Activated CD4-positive, CD25-positive, alpha-beta regulatory T cell treated with anti-CD3 and anti-CD28 coated beads, Interleukin-2, amount 50 U/mL, for 24 hours (primary cell): ENCODE results near the gene KMT2E.

Experiments
- ATAC-seq, 2 donors: fragments of 150-1000 bp; cut with Tn5 transposase; one replicate each; pipeline ENCODE4 v1.10.0; 2021; ENCODE audit warnings: mild to moderate bottlenecking in 1 of 2, moderate library complexity in 1 of 2

KMT2E gene

DNA sequence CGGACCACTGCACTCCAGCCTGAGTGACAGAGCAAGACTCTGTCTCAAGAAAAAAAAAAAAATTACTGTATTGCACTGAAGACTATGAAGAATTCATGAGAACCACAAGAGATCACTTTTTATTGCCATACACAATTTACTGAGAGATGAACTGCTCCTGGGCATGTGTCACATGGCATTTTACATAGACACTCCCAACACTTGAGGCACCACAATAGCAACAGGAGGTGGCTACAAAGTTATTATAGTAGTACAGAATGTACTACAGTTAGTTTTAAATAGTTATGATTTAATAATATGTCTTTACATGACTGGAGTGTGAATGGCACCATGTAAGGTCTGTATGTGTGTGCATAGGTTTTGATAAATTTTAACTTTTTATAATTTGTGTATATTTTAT, 70.6 kb downstream of the KMT2E start:
- ATAC-seq: no peak

DNA sequence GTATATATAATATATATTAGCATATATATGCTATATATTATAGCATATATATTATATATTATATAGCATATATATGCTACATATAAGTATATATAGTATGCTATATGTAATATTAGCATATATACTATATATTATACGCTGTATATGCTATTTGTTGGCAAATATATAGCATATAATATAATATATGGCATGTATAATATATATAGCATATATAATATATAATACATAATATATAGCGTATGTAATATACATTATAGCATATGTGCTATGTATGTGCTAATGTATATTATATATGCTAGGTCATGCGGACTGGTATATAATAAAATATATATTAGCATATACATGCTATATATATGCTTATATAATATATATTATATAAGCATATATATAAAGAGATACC, 72.8 kb downstream of the KMT2E start:
- ATAC-seq: no peak

DNA sequence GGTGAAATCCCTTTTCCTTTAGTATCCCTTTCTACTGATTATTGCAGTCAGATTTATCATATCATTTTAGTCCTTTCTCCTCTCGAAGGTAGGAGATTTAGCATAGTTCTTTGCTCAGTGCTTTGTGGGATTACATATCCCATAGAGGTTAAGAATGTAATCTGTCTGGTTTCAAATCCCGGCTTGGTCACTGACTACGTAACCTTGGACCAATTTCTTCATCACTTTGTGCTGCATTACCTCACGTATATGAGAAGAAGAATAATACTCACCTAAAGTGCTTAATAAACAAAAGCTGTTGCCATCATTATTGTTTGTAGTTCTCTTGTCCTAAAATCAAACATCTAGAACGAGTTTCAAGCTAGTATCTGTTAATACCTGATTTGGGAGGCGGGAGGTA, 74.0 kb downstream of the KMT2E start:
- no peak for ATAC-seq

DNA sequence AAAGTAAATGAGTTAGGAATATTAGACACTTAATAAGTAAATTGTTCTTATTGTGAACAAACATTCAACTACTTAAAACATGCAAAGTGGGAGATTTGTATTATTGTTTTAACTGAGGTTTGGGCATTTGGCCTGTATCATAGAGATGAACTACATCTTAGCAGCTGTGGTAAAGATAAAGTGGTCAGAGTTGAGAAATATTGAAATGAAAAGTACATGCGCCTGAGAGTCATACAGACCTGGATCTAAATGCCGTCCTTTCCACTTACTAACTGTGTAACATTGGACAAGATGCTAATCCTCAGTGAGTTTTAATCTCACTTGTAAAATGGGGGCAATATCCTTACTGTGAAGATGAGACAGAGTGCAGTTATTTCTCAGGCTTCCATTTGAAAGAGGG, 74.5 kb downstream of the KMT2E start:
- no peak for ATAC-seq

DNA sequence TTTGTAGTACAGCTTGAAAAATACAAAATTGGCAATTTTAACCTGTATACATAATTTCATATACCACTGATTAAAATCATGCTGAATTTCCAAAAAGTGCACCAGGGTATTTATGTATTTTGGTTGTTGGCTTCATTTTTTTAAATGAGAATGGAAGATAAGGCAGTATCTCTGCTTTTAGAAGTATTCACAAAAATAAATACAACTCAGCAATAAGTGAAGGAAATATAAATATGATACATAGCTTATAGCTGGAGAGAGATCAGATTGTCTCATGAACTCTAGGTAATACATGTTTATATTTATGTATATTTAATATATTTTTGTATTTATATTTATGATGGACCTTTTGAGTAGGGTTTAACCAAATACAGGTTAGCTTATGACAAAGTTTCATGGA, 81.0 kb downstream of the KMT2E start:
- no peak for ATAC-seq

DNA sequence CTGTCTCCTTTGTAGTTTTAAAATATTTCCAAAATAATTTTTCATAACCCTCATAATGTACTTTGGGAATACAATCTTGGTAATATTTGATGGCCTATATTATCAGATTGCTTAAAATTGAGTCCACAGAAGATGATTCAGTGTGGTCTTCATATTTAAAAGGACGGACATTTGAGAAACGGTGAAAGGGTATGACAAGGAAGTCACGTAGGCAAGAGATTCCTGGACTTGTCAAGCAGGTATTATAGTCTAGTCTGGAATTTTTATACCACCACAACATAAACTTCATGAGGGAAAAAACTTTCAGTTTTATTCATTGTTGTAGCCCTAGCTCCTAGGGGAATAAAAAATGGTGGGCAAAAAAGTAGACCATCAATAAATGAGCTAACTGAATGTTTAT, 82.3 kb downstream of the KMT2E start:
- ATAC-seq: no peak

DNA sequence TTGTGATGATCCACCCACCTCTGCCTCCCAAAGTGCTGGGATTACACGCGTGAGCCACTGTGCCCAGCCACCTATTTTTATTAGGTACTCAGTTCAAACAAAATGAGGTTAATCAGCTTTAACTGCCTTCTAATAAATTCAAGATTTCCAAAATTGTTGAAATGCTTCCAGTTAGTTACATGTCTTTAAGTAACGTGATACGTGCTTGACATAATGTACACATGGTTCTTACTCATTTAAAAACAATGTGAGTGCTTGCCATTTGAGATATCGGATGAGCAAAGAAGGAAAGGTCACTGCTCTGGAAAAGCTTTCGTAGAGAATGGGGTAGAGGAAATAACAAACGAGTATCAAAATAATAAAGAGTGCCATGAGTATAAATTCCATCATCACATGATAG, 83.6 kb downstream of the KMT2E start:
- no peak for ATAC-seq

DNA sequence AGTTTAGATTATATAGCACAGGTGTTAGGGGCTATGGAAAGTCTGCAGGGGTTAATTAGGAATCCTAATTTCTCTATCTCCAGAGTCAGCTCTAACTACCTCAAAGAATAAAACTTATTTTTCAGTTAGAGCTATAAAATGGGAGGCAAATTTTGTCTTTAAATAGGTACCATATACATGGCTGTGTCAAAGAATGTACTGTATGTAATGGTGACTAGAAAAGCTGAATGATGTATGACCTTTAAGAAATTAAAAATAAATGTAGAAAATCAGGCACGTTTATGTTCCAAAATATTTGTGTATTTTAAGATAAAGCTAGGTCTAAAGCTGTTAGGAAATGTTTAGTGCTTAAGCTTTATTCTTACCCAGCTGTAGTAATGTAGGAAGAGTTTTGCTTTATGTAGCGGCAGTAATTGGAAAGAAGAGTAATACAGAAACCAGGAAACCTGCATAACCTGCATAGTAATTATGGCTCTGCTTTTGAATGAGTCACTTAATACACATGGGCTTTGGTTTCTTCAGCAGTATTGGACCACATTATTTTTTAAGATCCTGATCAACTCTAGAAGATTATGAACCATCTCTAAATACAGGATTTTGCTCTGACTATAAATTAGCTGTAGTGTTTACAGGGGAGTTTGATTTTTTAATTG, 85.0 kb downstream of the KMT2E start:
- ATAC-seq: peak; percentile 91 to 96

DNA sequence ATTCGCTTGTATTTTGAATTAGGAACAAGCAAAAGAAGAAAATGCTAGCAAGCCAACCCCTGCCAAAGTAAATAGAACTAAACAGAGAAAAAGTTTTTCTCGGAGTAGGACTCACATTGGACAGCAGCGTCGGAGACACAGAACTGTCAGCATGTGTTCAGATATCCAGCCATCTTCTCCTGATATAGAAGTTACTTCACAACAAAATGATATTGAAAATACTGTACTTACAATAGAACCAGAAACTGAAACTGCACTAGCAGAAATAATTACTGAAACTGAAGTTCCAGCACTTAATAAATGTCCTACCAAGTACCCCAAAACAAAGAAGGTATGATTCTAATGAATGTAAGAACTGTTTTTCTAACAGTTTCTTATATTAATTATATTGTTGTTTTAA, 87.9 kb downstream of the KMT2E start:
- ATAC-seq: no peak

DNA sequence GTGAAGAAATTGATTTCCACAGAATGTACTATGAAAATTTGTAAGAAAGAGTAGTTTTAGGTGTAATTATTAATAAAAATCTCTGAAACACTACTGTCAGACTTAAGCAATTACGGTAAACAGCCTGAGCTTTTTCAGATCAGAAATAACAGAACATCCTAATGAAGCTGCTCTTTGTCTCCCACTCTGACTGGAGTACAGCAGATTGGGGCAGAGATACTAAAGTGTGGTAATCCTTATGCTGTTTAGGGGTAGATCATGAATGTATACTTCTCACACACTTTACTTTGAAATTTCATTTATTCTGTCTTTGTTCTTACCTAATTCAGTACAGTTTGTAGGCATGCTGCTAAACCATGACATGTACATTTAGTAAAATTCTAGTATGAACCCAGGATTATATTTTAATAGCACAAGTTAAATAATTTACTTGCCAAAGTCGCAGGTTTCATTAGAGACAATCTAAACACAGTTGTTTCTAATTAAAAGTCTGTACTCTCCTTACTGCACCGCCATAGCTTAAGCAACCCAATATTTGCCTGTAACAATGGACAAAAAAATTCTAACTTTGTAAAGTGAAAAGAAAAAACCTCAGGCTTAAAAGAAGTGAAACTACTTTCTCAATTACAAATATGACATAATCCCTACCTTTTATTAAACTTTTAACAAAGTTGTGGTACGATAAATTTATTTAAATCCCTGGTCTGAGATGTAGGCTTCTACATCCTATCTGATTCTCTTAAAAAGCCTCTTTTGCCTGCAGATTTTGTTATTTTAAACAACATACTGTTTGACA, 88.8 kb downstream of the KMT2E start:
- no peak for ATAC-seq

DNA sequence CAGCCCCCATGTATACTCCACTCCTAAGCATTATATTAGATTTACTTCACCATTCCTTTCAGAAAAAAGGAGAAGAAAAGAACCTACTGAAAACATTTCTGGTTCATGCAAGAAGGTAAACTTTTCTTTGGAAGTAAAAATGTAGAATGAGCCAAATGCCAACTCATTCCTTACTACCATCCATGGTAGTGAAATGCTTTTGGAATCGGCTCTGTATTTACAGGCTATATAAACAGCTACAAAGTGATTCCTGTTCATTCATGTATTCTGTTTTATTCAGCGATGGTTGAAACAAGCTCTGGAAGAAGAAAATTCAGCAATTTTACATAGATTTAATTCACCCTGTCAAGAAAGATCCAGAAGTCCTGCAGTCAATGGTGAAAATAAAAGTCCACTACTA, 91.6 kb downstream of the KMT2E start:
- ATAC-seq: no peak

DNA sequence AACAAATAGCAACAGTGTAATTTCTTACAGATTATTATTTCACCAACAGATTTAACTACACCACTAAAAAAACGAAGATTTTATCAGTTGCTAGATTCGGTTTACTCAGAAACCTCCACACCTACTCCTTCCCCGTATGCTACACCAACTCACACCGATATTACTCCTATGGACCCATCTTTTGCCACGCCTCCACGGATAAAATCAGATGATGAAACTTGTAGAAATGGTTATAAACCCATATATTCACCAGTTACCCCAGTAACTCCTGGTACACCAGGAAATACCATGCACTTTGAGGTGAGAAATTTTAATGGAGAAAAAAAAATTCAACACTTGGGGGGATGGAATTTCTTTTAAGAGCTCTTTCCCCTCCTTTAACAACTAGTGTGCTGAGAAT, 92.5 kb downstream of the KMT2E start:
- ATAC-seq: peak; percentile 69 to 78

DNA sequence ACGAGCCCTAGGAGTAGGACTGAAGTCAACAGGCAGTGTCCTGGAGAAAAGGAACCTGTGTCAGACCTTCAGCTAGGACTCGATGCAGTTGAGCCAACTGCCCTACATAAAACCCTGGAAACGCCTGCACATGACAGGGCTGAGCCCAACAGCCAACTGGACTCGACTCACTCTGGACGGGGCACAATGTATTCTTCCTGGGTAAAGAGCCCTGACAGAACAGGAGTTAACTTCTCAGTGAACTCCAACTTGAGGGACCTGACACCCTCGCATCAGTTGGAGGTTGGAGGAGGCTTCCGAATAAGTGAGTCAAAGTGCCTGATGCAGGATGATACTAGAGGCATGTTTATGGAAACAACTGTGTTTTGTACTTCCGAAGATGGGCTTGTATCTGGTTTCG, 93.5 kb downstream of the KMT2E start:
- no peak for ATAC-seq

DNA sequence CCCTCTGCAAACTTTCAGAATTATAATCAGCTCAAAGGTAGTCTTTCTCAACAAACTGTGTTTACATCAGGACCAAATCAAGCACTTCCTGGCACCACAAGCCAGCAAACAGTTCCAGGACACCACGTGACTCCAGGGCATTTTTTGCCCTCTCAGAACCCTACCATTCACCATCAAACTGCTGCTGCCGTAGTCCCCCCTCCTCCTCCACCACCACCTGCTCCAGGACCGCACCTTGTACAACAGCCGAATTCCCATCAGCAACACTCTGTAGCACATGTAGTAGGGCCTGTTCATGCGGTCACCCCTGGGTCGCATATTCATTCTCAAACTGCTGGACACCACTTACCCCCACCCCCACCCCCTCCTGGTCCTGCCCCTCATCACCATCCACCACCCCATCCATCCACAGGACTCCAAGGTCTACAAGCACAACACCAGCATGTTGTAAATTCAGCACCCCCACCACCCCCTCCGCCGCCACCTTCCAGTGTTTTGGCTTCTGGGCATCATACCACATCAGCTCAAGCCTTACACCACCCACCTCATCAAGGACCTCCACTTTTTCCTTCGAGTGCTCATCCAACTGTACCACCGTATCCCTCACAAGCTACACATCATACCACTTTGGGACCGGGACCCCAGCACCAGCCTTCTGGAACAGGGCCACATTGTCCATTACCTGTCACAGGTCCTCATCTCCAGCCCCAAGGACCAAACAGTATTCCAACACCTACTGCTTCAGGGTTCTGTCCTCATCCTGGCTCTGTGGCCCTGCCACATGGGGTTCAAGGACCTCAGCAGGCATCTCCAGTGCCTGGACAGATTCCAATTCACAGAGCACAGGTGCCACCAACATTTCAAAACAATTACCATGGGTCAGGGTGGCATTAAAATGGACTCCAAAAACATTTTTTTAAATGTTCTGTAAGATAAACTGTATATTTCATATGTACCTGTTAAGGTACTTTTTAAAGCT, 98.7 kb downstream of the KMT2E start:
- ATAC-seq: peak in 1 of 2 donors; percentile 28

DNA sequence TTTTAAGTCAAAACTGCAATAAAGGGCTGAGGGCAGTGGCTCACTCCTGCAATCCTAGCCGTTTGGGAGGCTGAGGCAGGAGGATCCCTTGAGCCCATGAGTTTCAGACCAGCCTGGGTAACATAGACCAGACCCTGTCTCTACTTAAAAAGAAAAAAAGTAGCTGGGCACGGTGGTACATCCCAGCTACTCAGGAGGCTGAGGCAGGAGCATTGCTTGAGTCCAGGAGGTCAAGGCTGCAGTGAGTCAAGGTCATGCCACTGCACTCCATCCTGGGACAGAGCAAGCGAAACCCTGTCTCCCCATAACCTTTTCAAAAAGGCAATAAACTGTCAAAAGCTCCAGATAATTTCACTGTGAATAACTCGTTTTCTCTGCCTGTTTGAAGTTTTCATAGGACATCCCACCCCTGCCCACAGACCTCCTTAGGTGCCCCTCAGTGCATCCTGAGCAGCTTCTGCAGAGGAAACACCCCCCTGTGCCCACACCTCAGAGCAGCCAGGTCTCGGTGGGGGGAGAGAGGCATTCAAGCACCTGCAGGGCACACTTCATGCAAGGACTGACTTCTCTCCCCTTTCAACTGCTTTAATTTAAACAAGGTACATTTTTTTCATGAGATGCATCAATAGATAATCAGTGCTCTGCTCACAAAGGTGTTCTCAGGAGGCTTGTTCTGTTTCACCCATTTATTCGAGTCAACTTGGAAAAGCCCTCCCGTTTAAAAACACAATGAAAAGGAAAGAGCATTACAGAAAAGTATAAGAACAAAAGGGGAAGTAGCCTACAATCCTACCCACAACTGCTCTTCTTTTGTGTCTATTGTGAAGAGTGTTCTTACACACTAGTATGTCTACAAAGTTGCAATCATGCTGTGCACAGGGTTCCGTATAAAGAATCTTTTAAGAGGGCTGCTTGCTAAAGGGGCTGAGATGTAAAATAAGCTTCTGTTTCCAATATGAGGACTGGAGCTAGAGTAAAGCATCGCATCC, 104.9 kb downstream of the KMT2E start:
- ATAC-seq: no peak

DNA sequence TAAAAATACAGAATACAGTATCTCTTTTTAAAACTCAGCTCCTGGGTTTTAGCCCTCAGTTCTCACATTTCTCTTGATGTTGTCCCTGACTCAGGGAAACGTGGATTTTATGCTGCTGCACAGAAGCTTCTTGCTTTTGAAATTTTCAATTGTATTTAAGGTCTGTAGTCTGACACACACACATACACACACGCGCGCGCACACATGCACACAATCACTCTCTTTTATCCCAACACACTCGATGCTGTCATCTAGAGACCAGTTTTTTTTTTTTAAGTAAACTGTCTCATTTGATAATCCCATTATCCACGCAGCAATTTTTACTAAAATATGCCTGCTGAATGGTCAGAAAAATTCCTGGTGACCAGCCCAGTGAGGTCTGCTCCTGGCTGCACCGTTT, 108.6 kb downstream of the KMT2E start:
- ATAC-seq: no peak

DNA sequence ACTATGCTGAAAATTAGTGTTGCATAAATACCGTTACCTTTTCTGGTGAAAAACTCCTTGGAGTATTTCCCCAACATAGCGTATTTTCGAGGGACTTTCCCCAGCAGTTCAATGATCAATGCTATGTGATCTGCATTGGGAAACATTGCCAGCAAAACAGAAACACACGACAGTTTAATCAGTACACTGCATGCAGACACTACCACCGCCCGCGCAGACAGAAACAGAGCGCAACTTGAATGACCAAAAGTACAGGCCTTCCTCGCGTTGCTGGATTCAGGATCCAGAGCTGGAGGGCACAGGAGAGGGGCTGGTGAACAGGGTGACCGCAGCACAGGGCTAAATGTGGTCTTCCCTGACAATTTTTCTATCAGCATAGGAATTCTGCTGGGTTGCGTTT, 111.7 kb downstream of the KMT2E start:
- no peak for ATAC-seq

DNA sequence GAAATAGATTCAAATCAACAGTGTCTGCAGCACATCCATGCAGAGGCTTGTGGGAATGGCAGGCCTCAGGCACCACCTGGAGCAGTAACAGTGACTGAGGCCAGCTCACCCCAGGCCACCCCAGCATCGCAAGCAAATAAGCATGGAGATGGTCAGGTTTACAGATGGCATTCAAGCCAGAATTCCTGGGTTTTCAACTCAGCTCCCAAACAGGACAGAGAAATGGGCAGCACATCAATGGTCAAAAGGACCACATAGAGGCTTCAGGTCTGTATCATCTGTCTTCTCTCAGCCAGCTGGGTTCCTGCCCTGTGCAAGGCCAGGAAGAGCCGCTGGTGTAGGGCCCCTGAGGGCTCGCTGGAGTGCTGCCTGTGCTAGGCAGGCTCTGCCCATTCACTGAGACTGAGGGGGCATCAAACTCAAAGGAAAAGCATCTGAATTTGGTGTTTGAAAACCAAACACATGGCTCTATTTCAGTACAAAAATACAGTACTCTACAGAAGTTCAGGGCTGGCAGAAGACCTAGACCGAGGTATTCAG, 112.5 kb downstream of the KMT2E start:
- ATAC-seq: no peak

DNA sequence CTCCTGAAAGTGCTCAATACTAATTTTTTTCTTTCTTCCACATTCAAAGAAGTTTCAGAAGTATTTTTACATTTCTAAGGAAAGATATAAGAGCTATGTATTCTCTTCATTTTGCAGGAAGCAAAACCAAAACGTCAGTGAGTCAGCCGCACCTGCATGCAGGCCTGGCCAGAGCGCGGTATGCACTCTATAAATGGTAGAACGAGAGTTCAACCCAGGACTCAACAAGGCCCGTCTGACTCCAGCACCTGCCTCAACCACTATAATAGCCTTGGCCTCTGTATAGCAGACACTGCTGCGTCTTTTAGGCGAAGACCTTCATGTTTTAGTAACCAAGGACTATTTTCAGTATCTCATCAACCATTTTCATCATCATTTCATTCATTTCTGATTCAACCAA, 113.2 kb downstream of the KMT2E start:
- ATAC-seq: peak; percentile 57 to 70

DNA sequence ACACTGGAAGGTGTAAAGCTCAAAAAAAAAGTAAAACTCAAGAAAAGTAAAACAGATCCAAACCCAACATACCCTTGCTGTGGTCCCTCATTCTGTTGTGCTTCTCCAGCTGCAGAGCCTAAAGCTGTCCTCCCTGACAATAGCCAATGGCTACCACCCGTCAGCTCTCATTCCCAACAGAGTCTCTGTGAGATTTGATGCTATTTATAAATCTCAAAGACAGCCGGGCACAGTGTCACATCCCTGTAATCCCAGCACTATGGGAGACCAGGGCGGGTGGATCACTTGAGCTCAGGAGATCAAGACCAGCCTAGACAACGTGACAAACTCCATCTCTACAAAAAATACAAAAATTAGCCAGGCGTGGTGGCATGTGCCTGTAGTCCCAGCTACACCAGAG, 116.0 kb downstream of the KMT2E start:
- no peak for ATAC-seq

DNA sequence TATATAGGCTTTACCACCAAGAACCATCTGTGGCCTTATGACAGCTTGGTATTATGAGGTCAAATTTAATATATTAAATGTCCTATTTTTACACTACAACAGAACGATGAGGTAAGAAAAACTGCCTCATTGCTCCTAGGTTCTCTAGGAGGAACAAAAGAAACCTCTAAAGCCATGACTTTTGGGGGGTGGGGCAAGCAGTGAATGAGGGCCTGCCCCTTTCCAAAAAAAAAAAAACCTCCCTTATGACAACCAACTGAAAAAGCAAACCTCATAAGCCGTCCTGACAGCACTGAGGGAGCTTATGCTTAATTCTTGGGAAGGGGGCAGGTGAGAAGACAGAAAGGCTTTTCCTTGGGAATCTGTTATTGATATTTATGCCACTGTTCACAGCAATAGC, 116.6 kb downstream of the KMT2E start:
- no peak for ATAC-seq
